Mesenteric fat pad (tissue), 1 donor: ENCODE data around the gene PHF3. TPM values are rescaled to one million over a fixed set of nuclear protein-coding genes. Genes with fewer than 3 reads are reported as not detected.

Experiments
- DNase-seq: peaks from one replicate; pipeline ENCODE4 v3.0.0-alpha.2; 2020; ENCODE audit warnings: low spot score
- total RNA-seq: library from RNA; stranded (reverse); fragmentation: NEBNext Ultra II Directional; extraction: Animal tissue kit (Norgen Biotek cat#: 25700); gene quantifications from one replicate; pipeline ENCODE4 v1.2.1, GENCODE V29; 2021
- donor health status: DM: yes; HTN: yes; CAD: no.

PHF3 gene
- total RNA-seq, 1 donor from 2014 or later, result 41.2 TPM

GRCh38 chr6:63643862-63644261, 8.3 kb downstream of the PHF3 start:
- DNase-seq, result no peak

GRCh38 chr6:63644668-63645326, 9.2 kb downstream of the PHF3 start:
- no peak for DNase-seq

GRCh38 chr6:63649269-63649668, 13.7 kb downstream of the PHF3 start:
- DNase-seq, result no peak

GRCh38 chr6:63649847-63650265, 14.3 kb downstream of the PHF3 start:
- no peak for DNase-seq

- no peak for DNase-seq
Measured at GRCh38 chr6:63652980-63653379, 17.4 kb downstream of the PHF3 start.

DNA sequence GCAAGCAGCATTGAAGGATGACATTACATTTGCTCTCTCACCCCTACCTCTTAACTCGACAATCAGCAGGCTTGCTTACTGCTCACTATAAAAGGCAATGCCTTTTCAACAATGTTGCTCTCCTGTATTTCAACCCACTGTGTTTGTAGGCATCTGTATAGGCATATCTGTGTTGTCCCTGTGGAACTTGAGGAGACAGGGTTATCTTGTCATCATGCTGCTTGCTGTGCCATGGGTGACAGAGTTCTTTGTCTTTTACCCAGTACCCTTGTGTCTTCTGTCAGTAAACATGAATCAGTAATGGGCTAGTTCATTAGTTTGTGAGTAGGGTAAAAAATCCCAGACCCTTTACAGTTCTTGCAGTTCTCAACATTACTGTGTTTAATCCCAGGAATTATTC, 25.2 kb downstream of the PHF3 start:
- no peak for DNase-seq

- DNase-seq, result no peak
Measured at GRCh38 chr6:63661769-63662168, 26.2 kb downstream of the PHF3 start.

DNA sequence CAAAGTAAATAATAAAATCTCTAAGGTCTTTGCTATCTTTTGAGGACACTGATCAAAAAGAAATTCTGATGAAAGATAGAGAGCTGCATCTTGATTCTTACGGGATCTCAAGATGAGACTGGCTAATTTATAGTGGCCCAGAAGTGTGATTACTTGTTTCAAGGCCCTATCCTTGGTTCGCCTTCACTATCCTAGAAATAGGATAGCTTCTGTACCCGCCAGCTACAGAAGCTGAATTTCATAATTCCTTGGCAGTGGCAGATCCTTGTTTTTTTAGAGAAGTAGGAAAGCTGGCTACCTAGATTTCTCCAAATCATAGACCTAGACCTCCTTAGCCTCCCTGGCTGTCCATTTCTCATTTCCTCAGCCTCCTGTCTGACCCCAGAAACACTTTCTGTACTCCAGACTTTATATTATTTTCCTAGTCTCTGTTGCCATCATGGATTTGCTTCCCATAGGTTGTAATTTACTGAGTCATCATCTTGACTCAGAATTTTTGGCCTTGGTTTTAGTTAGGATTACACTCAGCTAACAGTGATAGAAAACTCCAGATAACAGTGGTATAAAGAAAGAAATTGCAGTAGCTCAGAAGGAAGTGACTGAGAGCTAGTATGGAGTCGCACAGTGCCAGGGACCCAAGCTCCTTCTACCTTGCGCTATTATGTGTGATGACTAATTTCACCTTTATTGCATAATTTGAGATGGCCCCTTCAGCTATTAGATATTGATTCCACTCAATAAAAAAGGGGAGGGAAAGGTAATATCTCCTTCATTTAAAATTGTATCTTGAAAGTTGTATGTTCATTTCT, 27.7 kb downstream of the PHF3 start:
- DNase-seq, result no peak

- no peak for DNase-seq
Measured at GRCh38 chr6:63663956-63664281, 28.3 kb downstream of the PHF3 start.

- DNase-seq, result no peak
Measured at GRCh38 chr6:63671098-63671754, 35.6 kb downstream of the PHF3 start.

DNA sequence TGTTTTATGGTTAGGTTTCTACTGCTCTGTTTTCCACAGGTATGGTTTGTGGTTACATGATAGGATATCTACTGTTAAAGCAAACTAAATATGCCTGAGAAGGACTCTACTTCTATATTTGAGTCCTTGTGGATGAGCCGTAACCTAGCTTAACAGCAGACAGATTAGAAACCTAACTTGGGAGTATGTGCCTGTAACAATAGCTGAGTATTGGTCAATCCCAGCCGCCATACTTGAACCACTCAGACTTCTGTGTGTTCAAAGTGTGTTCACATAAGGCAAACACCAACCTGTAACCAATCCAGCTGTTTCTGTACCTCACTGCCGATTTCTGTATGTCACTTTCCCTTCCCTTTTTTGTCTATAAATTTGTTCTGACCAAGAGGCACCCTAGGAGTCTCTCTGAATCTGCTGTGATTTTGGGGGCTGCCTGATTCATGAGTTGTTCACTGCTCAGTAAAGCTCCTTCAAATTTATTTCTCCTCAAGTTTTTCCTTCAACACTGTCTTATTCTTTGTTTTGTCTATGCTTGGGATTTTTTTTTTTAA, 37.1 kb downstream of the PHF3 start:
- no peak for DNase-seq

DNA sequence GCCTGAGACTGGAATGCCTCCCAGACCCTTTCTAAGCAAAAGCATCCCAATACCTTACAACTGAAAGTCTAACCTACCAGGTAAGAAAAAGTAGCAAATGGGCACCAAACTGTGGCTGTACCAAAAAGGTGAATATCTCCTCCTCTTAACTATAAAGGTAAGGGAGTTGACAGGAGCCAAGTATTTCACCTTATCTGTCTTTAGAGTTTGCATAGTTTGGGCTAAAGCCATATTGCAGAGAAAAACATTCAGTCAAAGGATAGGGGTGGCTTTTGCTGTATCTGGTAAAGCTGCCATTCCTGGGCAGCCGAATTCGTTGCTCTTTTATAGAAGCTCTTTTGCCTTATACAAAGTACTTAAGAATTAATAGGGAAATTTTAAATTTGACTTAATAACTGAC, 38.1 kb downstream of the PHF3 start:
- DNase-seq, result no peak

GRCh38 chr6:63674635-63675034, 39.0 kb downstream of the PHF3 start:
- no peak for DNase-seq

DNA sequence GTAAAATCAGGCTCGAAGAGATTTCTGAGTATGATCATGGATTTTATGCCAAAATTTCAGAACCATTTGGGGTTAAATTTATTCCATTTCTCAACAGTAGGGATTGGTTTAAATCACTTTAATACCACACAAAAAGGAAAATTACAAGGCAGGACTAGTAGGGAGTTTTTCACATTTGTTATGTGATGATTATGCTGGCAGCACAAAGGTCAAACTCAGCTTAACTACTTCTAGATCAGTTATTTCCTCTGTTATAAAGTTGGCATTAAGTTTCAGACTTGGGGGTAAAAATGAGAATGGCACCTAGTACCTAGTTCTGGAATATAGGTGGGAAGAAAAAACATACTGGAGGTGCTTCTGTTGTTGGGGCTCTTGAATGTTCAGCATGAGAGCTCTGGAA, 39.5 kb downstream of the PHF3 start:
- DNase-seq, result no peak

- no peak for DNase-seq
Measured at GRCh38 chr6:63676412-63677114, 41.0 kb downstream of the PHF3 start.

DNA sequence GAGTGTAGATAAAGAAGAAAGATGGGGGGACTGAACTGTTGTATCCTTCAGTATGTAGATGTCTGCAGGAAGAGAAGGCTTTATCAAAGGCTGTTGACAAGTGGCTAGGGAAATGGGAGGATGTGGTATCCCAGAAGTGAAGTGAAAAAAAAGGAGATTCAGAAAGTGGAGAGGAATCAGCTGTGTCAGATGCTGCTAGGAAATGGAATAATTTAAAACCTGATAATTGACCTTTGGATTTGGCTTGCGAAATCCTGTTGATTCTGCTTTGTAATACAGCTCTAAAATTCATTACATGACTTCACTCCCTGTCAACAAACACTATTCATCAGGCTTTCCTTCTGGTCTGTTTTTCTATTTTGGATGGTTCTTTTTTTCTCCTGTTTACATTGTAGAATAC, 41.7 kb downstream of the PHF3 start:
- no peak for DNase-seq

DNA sequence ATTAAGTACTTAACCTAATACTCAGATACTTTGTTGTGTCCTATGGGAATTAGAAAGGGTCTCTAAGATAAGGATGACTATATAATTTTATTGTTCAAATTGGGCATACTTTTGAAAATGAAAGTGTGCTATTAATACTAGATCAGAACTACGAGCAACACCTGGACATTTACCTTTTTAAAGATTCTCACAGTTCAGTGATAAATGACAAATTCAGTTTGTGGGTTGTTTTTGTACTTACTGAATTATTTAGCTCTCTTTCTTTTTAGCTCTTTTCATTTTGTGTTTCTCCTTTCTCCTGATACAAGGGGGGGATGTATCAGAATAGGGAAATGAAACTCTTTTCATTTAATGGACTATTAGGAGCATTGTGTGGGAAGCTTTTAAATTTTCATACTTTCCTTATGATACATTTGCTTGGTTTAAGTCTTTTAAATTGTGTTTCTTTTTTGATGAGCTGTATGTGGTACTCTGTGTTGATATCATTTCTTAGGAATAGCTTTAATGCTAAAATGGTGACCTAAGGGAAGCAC, 47.5 kb downstream of the PHF3 start:
- DNase-seq, result no peak

DNA sequence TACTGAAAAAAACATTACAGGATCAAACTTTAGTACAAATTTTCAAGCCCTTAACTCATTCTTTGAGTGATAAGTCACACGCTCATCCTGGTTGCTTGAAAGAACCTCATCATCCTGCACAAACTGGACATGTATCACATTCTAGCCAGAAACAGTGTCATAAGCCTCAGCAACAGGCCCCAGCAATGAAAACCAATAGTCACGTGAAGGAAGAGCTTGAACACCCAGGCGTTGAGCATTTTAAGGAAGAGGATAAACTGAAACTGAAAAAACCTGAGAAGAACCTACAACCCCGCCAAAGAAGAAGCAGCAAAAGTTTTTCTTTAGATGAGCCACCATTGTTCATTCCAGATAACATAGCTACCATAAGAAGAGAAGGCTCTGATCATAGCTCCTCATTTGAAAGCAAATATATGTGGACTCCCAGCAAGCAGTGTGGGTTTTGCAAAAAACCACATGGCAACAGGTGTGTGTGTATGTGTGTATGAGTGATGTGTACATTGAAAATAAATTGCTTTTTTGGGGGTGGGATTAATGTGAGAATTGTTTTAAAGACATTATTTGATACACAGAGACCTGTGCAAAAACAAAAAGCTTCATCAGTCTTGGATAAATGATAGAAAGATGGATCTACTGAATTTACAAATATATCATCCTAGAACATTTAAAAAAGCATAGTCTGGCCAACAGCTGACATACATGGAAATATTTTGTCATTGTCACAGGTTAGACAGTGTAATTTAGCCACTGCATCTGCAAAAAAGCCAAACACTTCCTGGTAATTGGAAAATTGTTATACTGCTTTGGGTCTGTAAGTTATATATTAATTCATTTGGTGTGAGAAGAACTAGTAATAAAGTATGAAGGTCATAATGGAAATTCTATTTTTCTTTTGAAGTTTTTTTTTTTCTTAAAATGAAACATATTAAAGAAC, 50.1 kb downstream of the PHF3 start:
- no peak for DNase-seq

GRCh38 chr6:63689421-63689820, 53.8 kb downstream of the PHF3 start:
- no peak for DNase-seq

DNA sequence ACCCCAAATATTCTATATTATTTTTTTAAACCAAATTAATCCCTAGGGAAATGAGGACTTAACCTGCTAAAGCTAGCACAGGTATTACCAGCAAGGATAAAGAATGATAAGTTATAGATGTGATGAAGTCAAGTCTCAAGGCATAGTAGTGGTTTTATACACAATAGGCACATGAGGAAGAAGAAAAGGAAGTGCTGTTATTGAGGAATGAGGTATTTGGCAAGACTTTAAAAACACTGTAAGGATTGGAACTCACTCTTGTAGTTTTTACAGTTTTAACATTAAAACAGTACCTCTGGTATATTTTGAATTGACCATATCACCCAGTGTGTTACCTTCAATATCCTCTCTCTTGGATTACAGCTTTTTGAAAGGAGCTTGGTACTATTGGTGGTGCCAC, 54.6 kb downstream of the PHF3 start:
- DNase-seq, result no peak
